ENCODE data around the gene YY1. TPM values are rescaled to one million over a fixed set of nuclear protein-coding genes. Genes with fewer than 3 reads are reported as not detected.

The YY1 gene
- total and polyA plus RNA-seq, 2 of the 8 experiments (the other 6 are each of a cell fraction or from before 2014, with no cell fraction given), result 26.4 to 106 TPM

DNA sequence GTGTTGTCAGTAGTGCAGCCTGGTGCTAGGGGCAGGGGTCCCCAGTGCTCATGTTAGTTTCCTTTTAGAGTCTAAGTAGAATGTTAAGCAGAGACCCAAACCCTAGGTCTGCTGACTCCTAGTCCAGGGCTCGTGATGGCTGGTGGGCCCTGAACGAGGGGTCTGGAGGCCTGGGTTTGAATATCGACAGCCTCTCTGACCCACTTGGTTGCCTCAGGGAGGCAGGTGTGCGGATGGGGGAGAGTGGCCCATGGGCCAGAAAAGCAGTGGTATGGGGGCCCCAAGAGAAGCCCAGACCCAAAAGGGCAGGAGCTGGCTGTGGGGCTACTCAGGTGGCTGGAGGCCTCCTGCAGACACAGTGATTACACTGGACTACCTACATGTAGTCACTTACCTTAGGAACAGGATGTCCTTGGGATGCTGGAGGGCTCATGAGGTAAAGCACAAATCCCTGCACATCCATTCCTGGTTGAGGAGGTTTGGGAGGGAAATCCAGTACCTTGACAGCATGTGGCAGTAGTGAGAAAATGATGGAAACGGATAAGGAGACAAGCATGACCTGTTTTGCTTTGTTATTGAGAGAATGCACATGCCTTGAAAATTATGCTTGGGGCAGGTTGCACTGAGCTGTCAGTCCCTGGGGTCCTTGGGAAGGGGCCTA, 69.0 kb downstream of the YY1 start:
- Histone ChIP-seq H3K9me3 (ENCODE audit: insufficient read depth in 2 of 2, low read depth in 1 of 2, low read length in 1 of 2) (no peaks in the 10 kb centered on the region), H2BK15ac (ENCODE audit: low read length) (no peak overlapping the region), H3K4ac (replicated peaks; ENCODE audit: insufficient read length, low read depth, low read length) (no peak overlapping the region), H3K4me3 (ENCODE audit: extremely low read depth in 1 of 4, insufficient read depth in 2 of 4, low read depth in 3 of 4, low read length in 4 of 4) (peak overlapping the region; percentile 69 to 95 (median 80); a peak in 5 of 8 replicates), H3K4me2 (ENCODE audit: insufficient read depth in 1 of 2, low read depth in 2 of 2, low read length in 2 of 2) (peak overlapping the region; percentile 70 to 91), H3K27me3 (replicated peaks in 1 of 4; ENCODE audit: control insufficient read depth in 3 of 4, extremely low read depth in 1 of 4, insufficient read depth in 3 of 4, low read length in 3 of 4) (no peaks in the 10 kb centered on the region; a peak in 1 of 7 replicates), H3K23ac (ENCODE audit: insufficient read length) (no peak overlapping the region), H3K56ac (replicated peaks; ENCODE audit: insufficient read length, low read depth, low read length) (no peak overlapping the region), H4K8ac (ENCODE audit: extremely low read depth, insufficient read depth, low read length) (0 out of 2 replicates have a peak overlapping the region, but pooled peaks have one; percentile 28), H2AK5ac (ENCODE audit: low read depth, low read length) (peak overlapping the region; percentile 45; the same call in 1 of the 2 replicates), H3K23me2 (ENCODE audit: low read depth, low read length) (peaks cover 18% of the 10 kb centered on the region; the same call in 1 of the 2 replicates), H4K20me1 (replicated peaks in 1 of 2; ENCODE audit: control insufficient read depth in 1 of 2, insufficient read depth in 2 of 2, low read length in 2 of 2) (peaks cover 16 to 17% of the 10 kb centered on the region in 2 experiments), H2BK5ac (ENCODE audit: low read depth, low read length) (no peak overlapping the region), H3K79me2 (ENCODE audit: control insufficient read depth in 1 of 2, insufficient read depth in 2 of 2, low read length in 2 of 2) (peaks cover 6 to 23% of the 10 kb centered on the region in 2 experiments; a peak in 3 of 4 replicates), H3K27ac (ENCODE audit: low read depth, low read length) (no peak overlapping the region), H2BK120ac (replicated peaks; ENCODE audit: low read depth, low read length) (no peak overlapping the region), H3K18ac (ENCODE audit: extremely low read depth, low read length) (no peak overlapping the region), H3K4me1 (replicated peaks in 1 of 4; ENCODE audit: control insufficient read depth in 3 of 4, insufficient read depth in 4 of 4, low read length in 3 of 4) (peaks cover 10 to 29% (median 19%) of the 10 kb centered on the region in 4 experiments), H3K79me1 (ENCODE audit: low read depth, low read length) (peaks cover 6% of the 10 kb centered on the region), H4K91ac (replicated peaks; ENCODE audit: insufficient read length, low read length) (no peak overlapping the region), H3K9ac (replicated peaks in 1 of 4; ENCODE audit: extremely low read depth in 1 of 4, low read depth in 3 of 4, low read length in 3 of 4) (no peak overlapping the region), H2AFZ (ENCODE audit: low read length) (no peak overlapping the region), H4K5ac (ENCODE audit: insufficient read length, low read depth, low read length) (no peak overlapping the region), H2BK12ac (ENCODE audit: low read depth, low read length) (no peak overlapping the region), H3K36me3 (ENCODE audit: control insufficient read depth in 2 of 4, insufficient read depth in 4 of 4, low read length in 3 of 4) (no peaks in the 10 kb centered on the region), H2BK20ac (ENCODE audit: low read length) (no peak overlapping the region), H3K14ac (ENCODE audit: insufficient read length) (no peak overlapping the region)
- DNase-seq (ENCODE audit: low read depth in 1 of 2, low spot score in 2 of 2) (no peak), FAIRE-seq (no peak)
- TF ChIP-seq, protein P1, sequence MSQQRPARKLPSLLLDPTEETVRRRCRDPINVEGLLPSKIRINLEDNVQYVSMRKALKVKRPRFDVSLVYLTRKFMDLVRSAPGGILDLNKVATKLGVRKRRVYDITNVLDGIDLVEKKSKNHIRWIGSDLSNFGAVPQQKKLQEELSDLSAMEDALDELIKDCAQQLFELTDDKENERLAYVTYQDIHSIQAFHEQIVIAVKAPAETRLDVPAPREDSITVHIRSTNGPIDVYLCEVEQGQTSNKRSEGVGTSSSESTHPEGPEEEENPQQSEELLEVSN (IDR thresholded peaks at IDR 0.05), result peak; percentile 67
- no peak for TF ChIP-seq CTBP2 (IDR thresholded peaks at IDR 0.05; ENCODE audit: borderline replicate concordance, insufficient read depth, insufficient read length, low read length)
- ChIA-PET CTCF (ENCODE audit: partially characterized antibody) (interaction anchor here (0.7 to 3.0 kb wide), 8 partner anchors 10 to 87 kb away, joined by 3 to 10 read pairs (median 4); no protein-coding TSS in a partner anchor), POLR2A (ENCODE audit: partially characterized antibody) (interaction anchor here (1.1 to 14.7 kb wide), 7 partner anchors 9 to 25 kb away, joined by 3 to 200 read pairs (median 5); no protein-coding TSS in a partner anchor)
- 86% methylated on average over 5 of the region's 5 CpGs; no CpG with 5 or more reads in 1 of the 2 experiments for WGBS, 2 experiments (ENCODE audit: extremely low coverage in 1 of 2, insufficient coverage in 1 of 2, insufficient read length in 1 of 2, insufficient replicate concordance in 2 of 2, low coverage in 1 of 2, low lambda C conversion rate in 2 of 2, missing lambda C conversion rate in 1 of 2)
